Peyer's patch (tissue), 4 donors: ENCODE results near the gene DCLK1. TPM values are rescaled to one million over a fixed set of nuclear protein-coding genes. Genes with fewer than 3 reads are reported as not detected.

Source experiments
- DNase-seq, 3 donors: peaks; one replicate each; pipeline ENCODE4 v3.0.0-alpha.2; 2017 to 2019
- H3K27ac ChIP-seq, 4 donors: fragments of 200-600 bp; sonication (generic); one replicate each; pipeline ENCODE4 v1.5.1; 2016 to 2019
- H3K27me3 ChIP-seq, 2 donors: fragments of 200-600 bp; sonication (generic); one replicate each; pipeline ENCODE4 v1.5.1; 2019
- H3K36me3 ChIP-seq, 3 donors: fragments of 200-600 bp; sonication (generic); one replicate each; pipeline ENCODE4 v1.5.1; 2016 to 2019
- H3K4me1 ChIP-seq, 4 donors: fragments of 200-600 bp; sonication (generic); one replicate each; pipeline ENCODE4 v1.5.1; 2016 to 2019
- H3K4me3 ChIP-seq, 4 donors: fragments of 200-600 bp; sonication (generic); 1 replicate in 3 of 4; 2 replicates in 1 of 4; pipeline ENCODE4 v1.5.1; 2016 to 2019; ENCODE audit warnings: mild to moderate bottlenecking in 1 of 4
- H3K9me3 ChIP-seq, 4 donors: fragments of 200-600 bp; sonication (generic); one replicate each; pipeline ENCODE4 v1.5.1; 2016 to 2019; ENCODE audit warnings: mild to moderate bottlenecking in 1 of 4
- POLR2A ChIP-seq, 2 donors: fragments of 450-650 bp; IDR thresholded peaks; one replicate each; pipeline ENCODE4 v1.5.1; 2017; ENCODE audit warnings: antibody characterized with exemption in 2 of 2, mild to moderate bottlenecking in 2 of 2, moderate library complexity in 2 of 2
- total RNA-seq, 4 donors: library from RNA; depleted of rRNA; stranded (reverse); fragments of >200 nt; gene quantifications; one replicate each; pipeline ENCODE4 v1.1.0, GENCODE V29; 2016
- TF ChIP-seq, protein P1 (sequence below), 6 experiments: fragments of 450-650 bp in 4 of 6; fragments of 200-600 bp in 2 of 6; sonication (generic) in 1 of 6; IDR thresholded peaks; one replicate each; pipeline ENCODE4 v1.5.1; 2017 to 2019; ENCODE audit warnings: antibody characterized with exemption in 6 of 6, mild to moderate bottlenecking in 3 of 6, moderate library complexity in 1 of 6

The DCLK1 gene
- total RNA-seq, 4 donors from 2014 or later = 3.7 to 23.1 (median 9.1) TPM

DNA sequence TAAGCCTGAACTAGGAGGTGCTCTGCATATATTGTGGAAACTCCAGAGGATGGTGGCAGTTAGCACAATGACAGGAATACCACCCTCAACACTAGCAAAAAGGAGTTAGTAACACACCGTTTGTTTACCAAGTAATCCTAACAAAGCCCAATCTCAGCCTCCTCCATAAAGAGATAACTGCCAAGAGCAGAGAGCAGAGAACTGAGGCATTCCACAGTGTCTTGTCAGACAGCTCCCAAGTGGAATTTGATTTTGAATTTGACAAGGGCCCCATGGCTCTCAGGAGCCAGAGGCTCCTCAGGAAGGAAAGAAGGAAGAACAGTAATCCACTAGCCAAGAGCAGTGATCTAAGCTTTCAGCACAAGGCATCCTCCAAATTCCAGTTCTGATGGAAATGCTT, 298.6 kb downstream of the DCLK1 start:
- H3K9me3 ChIP-seq = no peaks in the 10 kb centered on the region
- no peaks in the 10 kb centered on the region for H3K27me3 ChIP-seq
- no peaks in the 10 kb centered on the region for H3K36me3 ChIP-seq
- no peak overlapping the region for H3K4me3 ChIP-seq
- DNase-seq = no peak
- no peaks in the 10 kb centered on the region for H3K4me1 ChIP-seq
- no peak overlapping the region for H3K27ac ChIP-seq
- TF ChIP-seq POLR2A (IDR thresholded peaks at IDR 0.05) = no peak
- TF ChIP-seq, protein P1, sequence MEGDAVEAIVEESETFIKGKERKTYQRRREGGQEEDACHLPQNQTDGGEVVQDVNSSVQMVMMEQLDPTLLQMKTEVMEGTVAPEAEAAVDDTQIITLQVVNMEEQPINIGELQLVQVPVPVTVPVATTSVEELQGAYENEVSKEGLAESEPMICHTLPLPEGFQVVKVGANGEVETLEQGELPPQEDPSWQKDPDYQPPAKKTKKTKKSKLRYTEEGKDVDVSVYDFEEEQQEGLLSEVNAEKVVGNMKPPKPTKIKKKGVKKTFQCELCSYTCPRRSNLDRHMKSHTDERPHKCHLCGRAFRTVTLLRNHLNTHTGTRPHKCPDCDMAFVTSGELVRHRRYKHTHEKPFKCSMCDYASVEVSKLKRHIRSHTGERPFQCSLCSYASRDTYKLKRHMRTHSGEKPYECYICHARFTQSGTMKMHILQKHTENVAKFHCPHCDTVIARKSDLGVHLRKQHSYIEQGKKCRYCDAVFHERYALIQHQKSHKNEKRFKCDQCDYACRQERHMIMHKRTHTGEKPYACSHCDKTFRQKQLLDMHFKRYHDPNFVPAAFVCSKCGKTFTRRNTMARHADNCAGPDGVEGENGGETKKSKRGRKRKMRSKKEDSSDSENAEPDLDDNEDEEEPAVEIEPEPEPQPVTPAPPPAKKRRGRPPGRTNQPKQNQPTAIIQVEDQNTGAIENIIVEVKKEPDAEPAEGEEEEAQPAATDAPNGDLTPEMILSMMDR (IDR thresholded peaks at IDR 0.05) = no peak

DNA sequence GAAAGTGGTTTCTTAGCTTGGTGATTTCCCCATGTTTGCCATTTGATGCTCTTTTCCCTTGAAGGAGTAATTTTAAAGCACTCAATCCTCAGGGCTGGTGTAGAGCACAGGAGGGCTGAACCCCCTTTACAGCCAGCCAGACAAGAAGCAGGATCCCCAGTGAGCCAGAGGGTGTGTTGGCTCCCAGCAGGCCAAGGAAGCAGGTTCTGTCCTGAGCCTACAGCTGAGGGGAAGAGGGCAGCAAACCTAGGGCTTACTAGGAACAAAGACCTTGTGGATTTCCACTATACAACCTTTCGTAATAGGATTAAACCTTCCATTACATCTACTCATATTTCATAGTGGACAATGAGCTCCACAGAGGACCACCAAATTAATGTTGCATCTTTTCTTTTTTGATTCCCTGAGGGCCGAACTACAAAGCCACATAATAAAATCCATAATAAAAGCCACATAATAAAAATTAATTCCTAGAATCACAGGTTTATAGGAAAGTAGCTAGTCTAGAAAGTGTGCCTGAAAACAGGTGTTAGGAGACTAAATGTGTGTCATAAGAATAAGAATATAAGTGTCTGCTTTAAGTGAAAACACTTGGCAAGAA, 300.2 kb downstream of the DCLK1 start:
- Histone ChIP-seq H3K9me3 (no peaks in the 10 kb centered on the region), H3K36me3 (no peaks in the 10 kb centered on the region), H3K27ac (no peak overlapping the region), H3K4me1 (no peaks in the 10 kb centered on the region), H3K4me3 (no peak overlapping the region), H3K27me3 (no peaks in the 10 kb centered on the region)
- no peak for TF ChIP-seq POLR2A (IDR thresholded peaks at IDR 0.05)
- TF ChIP-seq, protein P1 (IDR thresholded peaks at IDR 0.05) = no peak
- DNase-seq = no peak

DNA sequence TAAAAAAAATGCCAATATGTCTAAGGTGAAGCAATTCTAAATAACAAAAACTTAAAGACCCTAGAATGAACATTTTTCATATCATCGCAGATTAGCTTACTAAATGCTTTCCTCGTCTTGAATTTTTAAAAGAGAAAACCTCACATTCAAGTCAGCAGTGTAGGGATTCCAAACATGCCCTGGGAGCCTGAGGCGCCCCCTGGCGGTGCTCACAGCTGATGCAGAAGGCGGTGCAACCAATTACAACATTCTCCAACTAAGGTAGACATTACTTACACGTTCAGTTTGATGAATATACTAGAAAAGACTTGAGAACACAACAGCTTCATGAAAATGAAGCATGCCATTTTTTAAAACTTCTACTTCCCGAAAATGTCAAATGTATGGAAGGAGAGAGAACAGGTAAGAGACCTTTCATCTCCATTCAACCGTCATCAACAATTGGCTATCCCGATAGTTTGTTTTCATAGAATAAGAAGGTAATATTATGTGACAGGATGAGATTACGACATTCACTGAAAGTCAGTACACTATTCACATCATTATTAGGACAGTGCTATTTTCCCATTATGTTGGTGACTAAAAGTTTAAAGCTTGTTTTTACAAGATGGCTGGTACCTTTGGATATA, 304.4 kb downstream of the DCLK1 start:
- Histone ChIP-seq H3K9me3 (no peaks in the 10 kb centered on the region), H3K4me3 (no peak overlapping the region), H3K36me3 (no peaks in the 10 kb centered on the region), H3K27ac (no peak overlapping the region), H3K27me3 (no peaks in the 10 kb centered on the region), H3K4me1 (no peaks in the 10 kb centered on the region)
- TF ChIP-seq, protein P1 (IDR thresholded peaks at IDR 0.05) = no peak
- TF ChIP-seq POLR2A (IDR thresholded peaks at IDR 0.05) = no peak
- no peak for DNase-seq

DNA sequence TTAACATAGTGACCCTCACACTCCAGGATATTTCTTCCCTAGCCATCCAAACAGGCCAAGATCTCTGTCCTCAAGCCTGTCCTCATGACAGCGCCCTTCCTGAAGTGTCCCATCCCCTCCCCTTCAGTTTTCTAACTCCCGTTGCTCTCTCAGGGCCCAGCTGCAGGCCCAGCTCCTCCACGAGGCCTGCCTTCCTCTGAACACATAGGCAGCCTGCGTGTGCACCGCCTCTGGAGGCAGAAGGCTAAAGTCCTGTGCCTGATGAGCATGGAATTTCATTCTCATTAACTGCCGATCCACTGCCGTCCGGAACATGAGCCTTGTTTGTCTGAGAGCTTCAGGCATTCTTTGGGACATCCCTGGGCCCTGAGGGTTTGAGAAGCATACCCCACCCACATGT, 306.4 kb downstream of the DCLK1 start:
- H3K4me3 ChIP-seq = no peak overlapping the region
- TF ChIP-seq, protein P1 (IDR thresholded peaks at IDR 0.05) = no peak
- TF ChIP-seq POLR2A (IDR thresholded peaks at IDR 0.05) = no peak
- no peaks in the 10 kb centered on the region for H3K4me1 ChIP-seq
- DNase-seq = no peak
- H3K27ac ChIP-seq = no peak overlapping the region
- H3K27me3 ChIP-seq = no peaks in the 10 kb centered on the region
- no peaks in the 10 kb centered on the region for H3K36me3 ChIP-seq
- no peaks in the 10 kb centered on the region for H3K9me3 ChIP-seq

DNA sequence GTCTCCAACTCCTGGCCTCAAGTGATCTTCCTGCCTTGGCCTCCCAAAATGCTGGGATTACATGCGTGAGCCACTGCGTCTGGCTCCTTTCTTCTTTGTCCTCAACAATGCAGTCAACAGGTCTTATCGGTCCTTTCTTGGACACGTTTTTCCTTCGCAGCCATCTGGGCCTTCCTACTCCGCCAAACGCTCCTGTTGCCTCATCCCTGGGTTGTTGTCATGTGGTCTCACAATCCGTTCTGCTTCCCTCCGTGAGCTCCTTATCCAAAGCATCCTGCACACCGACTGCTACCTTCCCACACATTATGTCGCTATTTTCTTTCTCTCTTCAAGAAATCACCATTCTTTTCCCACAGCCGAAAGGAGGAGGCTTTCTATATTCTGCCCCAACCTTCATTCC, 306.8 kb downstream of the DCLK1 start:
- Histone ChIP-seq H3K27ac (no peak overlapping the region), H3K27me3 (no peaks in the 10 kb centered on the region), H3K9me3 (no peaks in the 10 kb centered on the region), H3K4me1 (no peaks in the 10 kb centered on the region), H3K4me3 (no peak overlapping the region), H3K36me3 (no peaks in the 10 kb centered on the region)
- DNase-seq = no peak
- TF ChIP-seq, protein P1 (IDR thresholded peaks at IDR 0.05) = no peak
- no peak for TF ChIP-seq POLR2A (IDR thresholded peaks at IDR 0.05)
